Measurements from ENCODE around the gene AVPR2.

DNA sequence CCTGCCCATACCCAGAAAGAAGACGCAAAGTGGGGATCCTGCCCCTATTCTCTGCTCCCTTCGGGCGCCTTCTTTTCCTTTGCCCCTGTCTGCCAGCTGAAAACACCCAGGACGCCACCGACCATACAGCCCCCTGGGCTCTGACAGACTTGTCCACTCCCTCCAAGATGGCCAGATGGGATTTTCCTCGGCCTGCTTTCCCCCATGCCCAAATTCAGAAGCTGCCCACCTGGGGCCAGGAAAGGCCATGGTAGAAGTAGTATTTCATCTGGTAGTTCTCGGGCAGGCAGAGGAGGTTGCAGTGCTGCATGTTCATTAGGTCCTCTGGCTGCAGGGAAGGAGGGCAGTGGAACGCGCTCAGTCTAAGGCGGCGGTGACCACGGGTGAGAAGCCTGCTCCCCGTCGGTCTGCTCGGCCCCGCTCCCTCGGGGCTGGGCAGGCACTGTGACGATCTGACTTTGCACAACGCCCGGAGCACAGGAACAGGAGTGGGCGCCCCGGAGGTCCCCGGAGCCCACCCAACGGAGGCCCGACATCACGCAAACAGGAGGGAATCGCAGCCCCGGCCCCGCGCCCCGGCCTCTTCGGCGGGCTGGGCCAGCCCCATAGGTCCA, 29.8 kb downstream of the AVPR2 start:
- TF ChIP-seq POLR2A (IDR thresholded peaks at IDR 0.05; ENCODE audit: low read length), result no peak
- no peak for TF ChIP-seq GATA1 (IDR thresholded peaks at IDR 0.05; ENCODE audit: low read depth, low read length)
